Activated CD4-positive, alpha-beta T cell treated with anti-CD3 and anti-CD28 coated beads, Interleukin-2, amount 10 ng/mL, durations not matched to agents 24 days and 14 days (primary cell): Measurements from ENCODE around the gene SF3B2. TPM values are rescaled to one million over a fixed set of nuclear protein-coding genes. Genes with fewer than 3 reads are reported as not detected.
"Not testable (repeated sequence)": the region's sequence is repeated elsewhere in the genome, so short reads cannot be mapped to it uniquely, and the experiment has no call there.

Experiments
- DNase-seq: peaks from one replicate; pipeline ENCODE4 v3.0.0; 2022
- H3K27ac Mint-ChIP-seq: one replicate; pipeline ENCODE4 v1.8.0; 2022; ENCODE audit warnings: mild to moderate bottlenecking, mixed read lengths
- H3K27me3 Mint-ChIP-seq: one replicate; pipeline ENCODE4 v1.8.0; 2022; ENCODE audit warnings: mixed read lengths
- H3K36me3 Mint-ChIP-seq: one replicate; pipeline ENCODE4 v1.8.0; 2022; ENCODE audit warnings: low read depth, mild to moderate bottlenecking, mixed read lengths
- H3K4me1 Mint-ChIP-seq: one replicate; pipeline ENCODE4 v1.8.0; 2021; ENCODE audit warnings: mixed read lengths
- H3K4me3 Mint-ChIP-seq: one replicate; pipeline ENCODE4 v1.8.0; 2022; ENCODE audit warnings: mild to moderate bottlenecking, moderate library complexity, mixed read lengths
- H3K9me3 Mint-ChIP-seq: one replicate; pipeline ENCODE4 v1.8.0; 2021; ENCODE audit warnings: mixed read lengths
- intact Hi-C: fragments of 100-400 bp; cut with micrococcal nuclease; formaldehyde crosslinking; loops from one replicate; pipeline ENCODE4 v1.15.1; 2023
- total RNA-seq: library from RNA; stranded (reverse); gene quantifications from 2 replicates; pipeline ENCODE4 v1.2.3, GENCODE V29; 2022

The SF3B2 gene
- total RNA-seq, 1 donor from 2014 or later, result 283 TPM

GRCh38 chr11:66106786-66107599 lies 54.8 kb downstream of the SF3B2 start:
- Mint-ChIP-seq H3K4me3 (peak overlapping the region; percentile 41), H3K4me1 (peaks cover 62% of the 10 kb centered on the region), H3K27me3 (no peaks in the 10 kb centered on the region), H3K27ac (peak overlapping the region; percentile 82), H3K36me3 (peaks cover 26% of the 10 kb centered on the region), H3K9me3 (peaks cover 5% of the 10 kb centered on the region)
- intact Hi-C loops, result loop anchor here (1.0 kb wide), 1 partner anchor 19 kb away; no protein-coding TSS in a partner anchor
- no peak for DNase-seq

DNA sequence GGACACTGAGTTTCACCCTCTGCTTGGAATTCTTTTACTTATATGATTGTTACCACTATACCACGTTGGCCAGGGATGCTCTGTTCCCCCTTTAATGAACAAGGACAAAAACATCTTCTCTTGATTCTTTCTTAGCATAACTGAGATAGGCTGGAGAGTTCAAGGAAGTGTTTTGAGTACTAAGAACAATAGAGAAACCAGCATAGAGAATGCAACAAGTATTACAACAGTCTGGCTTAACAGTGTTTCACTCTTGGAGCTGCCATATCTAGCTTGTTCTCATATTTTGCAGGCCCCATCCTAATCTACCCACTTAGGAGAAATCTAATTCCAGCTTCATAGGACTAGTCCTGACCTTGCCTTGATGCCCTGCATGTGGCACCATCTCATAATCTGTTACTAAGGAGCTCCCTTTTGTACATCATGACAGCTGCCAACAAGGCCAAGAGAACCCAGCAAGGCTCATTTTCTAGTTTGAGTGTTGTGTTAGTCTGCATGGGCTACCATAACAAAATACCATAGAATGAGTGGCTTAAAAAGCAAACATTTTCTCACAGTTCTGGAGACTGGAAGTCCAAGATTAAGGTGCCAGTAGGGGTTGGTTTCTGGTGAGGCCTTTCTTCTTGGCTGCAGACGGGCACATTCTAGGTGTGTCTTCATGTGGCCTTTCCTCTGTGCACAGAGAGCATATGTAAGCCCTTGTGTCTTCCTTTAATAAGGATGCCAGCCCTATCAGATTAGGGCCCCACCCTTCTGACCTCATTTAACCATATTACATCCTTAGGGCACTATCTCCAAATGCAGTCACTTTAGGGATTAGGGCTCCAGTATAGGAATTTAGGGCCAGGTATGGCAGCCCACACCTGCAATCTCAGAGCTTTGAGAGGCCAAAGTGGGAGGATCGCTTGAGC lies 55.7 kb downstream of the SF3B2 start:
- Mint-ChIP-seq H3K4me3 (peak overlapping the region; percentile 41), H3K27ac (peak overlapping the region; percentile 82), H3K27me3 (no peaks in the 10 kb centered on the region), H3K4me1 (peaks cover 69% of the 10 kb centered on the region), H3K36me3 (peaks cover 26% of the 10 kb centered on the region), H3K9me3 (peaks cover 5% of the 10 kb centered on the region)
- DNase-seq, result no peak
- intact Hi-C loops, result loop anchor here (1.0 kb wide), 1 partner anchor 18 kb away; no protein-coding TSS in a partner anchor

- Mint-ChIP-seq H3K27me3 (no peaks in the 10 kb centered on the region), H3K9me3 (peaks cover 5% of the 10 kb centered on the region), H3K36me3 (peaks cover 17% of the 10 kb centered on the region), H3K4me1 (peaks cover 72% of the 10 kb centered on the region), H3K27ac (peak overlapping the region; percentile 61), H3K4me3 (no peak overlapping the region)
- intact Hi-C loops, result no loop called here
- DNase-seq, result no peak
Observed at GRCh38 chr11:66109294-66109693, 57.1 kb downstream of the SF3B2 start.

GRCh38 chr11:66111158-66111557 lies 59.0 kb downstream of the SF3B2 start:
- Mint-ChIP-seq H3K4me1 (peaks cover 68% of the 10 kb centered on the region), H3K9me3 (peaks cover 5% of the 10 kb centered on the region), H3K36me3 (peaks cover 11% of the 10 kb centered on the region), H3K27me3 (no peaks in the 10 kb centered on the region), H3K4me3 (no peak overlapping the region), H3K27ac (peak overlapping the region; percentile 4)
- intact Hi-C loops, result no loop called here
- no peak for DNase-seq

- DNase-seq, result no peak
- peaks cover 7% of the 10 kb centered on the region for H3K36me3 Mint-ChIP-seq
- intact Hi-C loops, result loop anchor here (2.0 kb wide), 1 partner anchor 31 kb away; no protein-coding TSS in a partner anchor
- H3K9me3 Mint-ChIP-seq, result peaks cover 4% of the 10 kb centered on the region
- H3K4me1 Mint-ChIP-seq, result peaks cover 72% of the 10 kb centered on the region
- no peaks in the 10 kb centered on the region for H3K27me3 Mint-ChIP-seq
- H3K4me3 Mint-ChIP-seq, result no peak overlapping the region
- H3K27ac Mint-ChIP-seq, result peak overlapping the region; percentile 65
Observed at GRCh38 chr11:66112041-66112491, 59.9 kb downstream of the SF3B2 start.

DNA sequence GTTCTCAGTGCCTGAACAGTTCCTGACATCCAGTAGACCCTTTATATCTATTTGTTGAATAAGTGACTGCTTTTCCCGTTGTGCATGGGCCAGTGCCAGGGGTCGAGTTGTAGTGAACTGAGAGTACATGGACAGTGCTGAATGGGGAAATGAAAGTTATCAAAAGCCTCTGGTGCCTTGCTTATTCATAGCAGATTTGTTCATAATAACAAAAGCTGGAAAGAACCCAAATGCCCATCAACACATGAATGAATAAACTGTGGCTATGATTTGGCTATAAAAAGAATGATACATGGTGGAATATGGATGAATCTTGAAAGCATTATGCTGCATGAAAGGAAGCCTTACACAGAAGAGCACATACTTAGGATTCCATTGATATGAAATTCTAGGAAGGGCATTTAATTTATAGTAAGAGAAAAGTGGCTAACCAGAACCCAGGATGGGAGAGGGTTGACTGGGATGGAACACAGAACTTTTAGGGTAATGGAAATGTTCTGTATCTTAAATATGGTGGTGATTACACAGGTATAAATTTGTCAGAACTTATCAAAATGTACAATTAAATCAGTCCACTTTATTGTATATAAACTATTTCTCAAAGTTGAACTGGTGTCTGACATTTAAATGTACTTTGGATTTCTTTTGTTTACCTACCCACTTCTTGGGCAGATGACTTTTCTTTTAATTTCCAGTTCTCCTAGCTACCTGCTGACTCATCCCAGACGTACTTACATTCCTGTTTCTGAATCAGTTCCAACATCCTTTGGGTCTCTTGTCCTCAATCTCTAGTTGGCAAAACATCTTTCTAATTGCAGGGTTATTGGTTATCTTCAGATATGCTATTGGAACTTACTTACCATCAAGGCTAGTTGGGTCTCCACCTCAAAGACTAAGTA lies 60.7 kb downstream of the SF3B2 start:
- no peaks in the 10 kb centered on the region for H3K27me3 Mint-ChIP-seq
- peaks cover 2% of the 10 kb centered on the region for H3K36me3 Mint-ChIP-seq
- DNase-seq, result no peak
- peaks cover 71% of the 10 kb centered on the region for H3K4me1 Mint-ChIP-seq
- intact Hi-C loops, result loop anchor here (1.0 to 2.0 kb wide), 2 partner anchors 13 to 32 kb away; no protein-coding TSS in a partner anchor
- peak overlapping the region; percentile 84 for H3K27ac Mint-ChIP-seq
- peak overlapping the region; percentile 45 for H3K4me3 Mint-ChIP-seq
- H3K9me3 Mint-ChIP-seq, result no peaks in the 10 kb centered on the region

- H3K9me3 Mint-ChIP-seq, H3K36me3 Mint-ChIP-seq, H3K27me3 Mint-ChIP-seq, DNase-seq, intact Hi-C loops: not testable (repeated sequence)
- peak overlapping the region; percentile 76 for H3K4me3 Mint-ChIP-seq
- H3K27ac Mint-ChIP-seq, result peak overlapping the region; percentile 81
- peaks cover 65% of the 10 kb centered on the region for H3K4me1 Mint-ChIP-seq
Observed at GRCh38 chr11:66114957-66115356, 62.8 kb downstream of the SF3B2 start.

DNA sequence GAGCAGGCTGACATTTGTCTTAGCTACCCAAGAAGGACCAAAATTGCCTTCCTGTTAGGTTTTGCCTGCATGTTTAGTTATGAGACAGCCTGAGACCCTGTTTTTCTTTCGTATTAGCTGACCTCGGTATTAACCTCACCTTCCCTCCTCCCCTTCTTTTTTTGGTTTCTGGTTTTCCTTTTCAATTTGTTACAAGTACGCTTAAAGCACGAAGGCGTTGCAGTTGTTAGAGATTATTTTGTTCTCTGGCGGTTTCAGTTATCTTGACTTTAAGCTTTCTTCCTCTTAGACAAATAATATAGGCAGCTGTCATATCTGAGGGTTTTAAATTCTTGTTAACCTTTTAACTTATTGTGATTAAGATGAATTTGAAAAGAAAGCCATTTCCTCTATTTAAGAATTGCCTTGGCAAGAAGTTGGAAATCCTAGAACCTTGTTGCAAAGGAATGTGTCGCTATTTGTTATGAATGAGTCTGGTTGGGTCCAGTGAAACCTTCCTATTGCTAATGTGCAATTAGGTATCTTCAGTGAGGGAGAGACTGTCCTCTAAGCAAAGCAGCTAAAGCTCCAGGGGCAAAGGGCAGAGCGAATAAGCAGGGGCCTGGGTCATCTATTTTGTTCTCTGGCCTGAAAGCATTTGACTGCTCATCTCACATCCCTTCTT lies 63.6 kb downstream of the SF3B2 start:
- Mint-ChIP-seq H3K4me1 (peaks cover 68% of the 10 kb centered on the region), H3K27ac (peak overlapping the region; percentile 81), H3K27me3 (no peaks in the 10 kb centered on the region), H3K4me3 (peak overlapping the region; percentile 76), H3K9me3 (no peaks in the 10 kb centered on the region), H3K36me3 (no peaks in the 10 kb centered on the region)
- DNase-seq, result peak; percentile 77
- intact Hi-C loops, result no loop called here

GRCh38 chr11:66116576-66117361 lies 64.6 kb downstream of the SF3B2 start:
- Mint-ChIP-seq H3K4me1 (peaks cover 73% of the 10 kb centered on the region), H3K9me3 (no peaks in the 10 kb centered on the region), H3K36me3 (peaks cover 2% of the 10 kb centered on the region), H3K4me3 (peak overlapping the region; percentile 76), H3K27ac (peak overlapping the region; percentile 81), H3K27me3 (no peaks in the 10 kb centered on the region)
- intact Hi-C loops, result loop anchor here (1.0 kb wide), 1 partner anchor 10 kb away; no protein-coding TSS in a partner anchor
- no peak for DNase-seq

DNA sequence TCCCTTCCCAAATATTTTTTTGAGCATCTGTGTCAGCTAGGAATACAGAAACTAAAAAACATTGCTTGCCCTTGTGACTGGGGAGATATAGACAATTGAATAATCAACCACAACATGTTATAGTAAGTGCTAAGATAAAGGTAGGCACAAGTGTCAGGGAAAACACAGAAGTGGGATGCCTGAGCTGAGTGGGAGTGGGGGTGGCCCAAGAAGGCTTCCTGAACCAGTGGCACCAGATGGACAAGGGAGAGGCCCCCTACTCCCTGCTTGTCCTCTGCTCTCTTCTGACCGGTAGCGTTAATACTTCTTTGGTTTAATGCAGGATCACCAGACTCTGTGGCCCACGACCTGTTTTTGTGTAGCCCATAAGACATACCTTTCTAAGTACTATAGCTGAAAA lies 66.7 kb downstream of the SF3B2 start:
- H3K27me3 Mint-ChIP-seq, result no peaks in the 10 kb centered on the region
- no peak overlapping the region for H3K27ac Mint-ChIP-seq
- H3K4me1 Mint-ChIP-seq, result peaks cover 54% of the 10 kb centered on the region
- intact Hi-C loops, result no loop called here
- H3K9me3 Mint-ChIP-seq, result no peaks in the 10 kb centered on the region
- no peak overlapping the region for H3K4me3 Mint-ChIP-seq
- no peak for DNase-seq
- peaks cover 2% of the 10 kb centered on the region for H3K36me3 Mint-ChIP-seq
